LNCaP clone FGC (cell line): Measurements from ENCODE around the gene DTHD1.
A peak's percentile ranks its signal among the peaks of the same experiment; 100 is the strongest.

Source experiments
- DNase-seq: peaks from one replicate; pipeline ENCODE4 v3.0.0-alpha.2; 2011; ENCODE audit warnings: low read depth
- H3K4me3 ChIP-seq: 2 replicates; pipeline ENCODE4 v1.5.1; 2011; ENCODE audit warnings: mild to moderate bottlenecking, low read depth, low read length, control low read depth
- TF ChIP-seq, protein P1 (sequence below): IDR thresholded peaks from 2 replicates; pipeline ENCODE4 v1.5.1; 2012; ENCODE audit warnings: mild to moderate bottlenecking; ENCODE audit not compliant: control insufficient read depth, insufficient read depth; ENCODE audit errors: extremely low read depth

Gene DTHD1

DNA sequence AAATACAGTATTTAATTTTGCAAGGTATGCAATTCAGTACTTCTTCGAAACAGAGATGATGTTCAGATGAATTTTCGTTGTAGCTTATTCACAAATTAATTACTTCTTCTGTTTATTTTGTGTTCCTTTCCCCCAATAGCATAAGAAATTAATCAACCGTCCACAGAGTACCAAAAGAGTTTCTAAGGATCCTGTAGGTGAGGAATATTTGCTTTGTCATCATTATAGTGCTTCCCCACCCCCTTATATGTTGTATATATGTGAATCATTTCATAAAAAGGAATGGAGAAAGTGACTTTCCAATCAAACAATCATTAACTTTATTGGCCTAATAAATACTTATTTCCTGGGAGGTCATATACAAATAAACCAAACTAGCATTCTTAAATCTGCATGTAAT lies 57.6 kb downstream of the DTHD1 start:
- DNase-seq = peak; percentile 23
- TF ChIP-seq, protein P1, sequence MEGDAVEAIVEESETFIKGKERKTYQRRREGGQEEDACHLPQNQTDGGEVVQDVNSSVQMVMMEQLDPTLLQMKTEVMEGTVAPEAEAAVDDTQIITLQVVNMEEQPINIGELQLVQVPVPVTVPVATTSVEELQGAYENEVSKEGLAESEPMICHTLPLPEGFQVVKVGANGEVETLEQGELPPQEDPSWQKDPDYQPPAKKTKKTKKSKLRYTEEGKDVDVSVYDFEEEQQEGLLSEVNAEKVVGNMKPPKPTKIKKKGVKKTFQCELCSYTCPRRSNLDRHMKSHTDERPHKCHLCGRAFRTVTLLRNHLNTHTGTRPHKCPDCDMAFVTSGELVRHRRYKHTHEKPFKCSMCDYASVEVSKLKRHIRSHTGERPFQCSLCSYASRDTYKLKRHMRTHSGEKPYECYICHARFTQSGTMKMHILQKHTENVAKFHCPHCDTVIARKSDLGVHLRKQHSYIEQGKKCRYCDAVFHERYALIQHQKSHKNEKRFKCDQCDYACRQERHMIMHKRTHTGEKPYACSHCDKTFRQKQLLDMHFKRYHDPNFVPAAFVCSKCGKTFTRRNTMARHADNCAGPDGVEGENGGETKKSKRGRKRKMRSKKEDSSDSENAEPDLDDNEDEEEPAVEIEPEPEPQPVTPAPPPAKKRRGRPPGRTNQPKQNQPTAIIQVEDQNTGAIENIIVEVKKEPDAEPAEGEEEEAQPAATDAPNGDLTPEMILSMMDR = no peak
- H3K4me3 ChIP-seq = no peak overlapping the region

DNA sequence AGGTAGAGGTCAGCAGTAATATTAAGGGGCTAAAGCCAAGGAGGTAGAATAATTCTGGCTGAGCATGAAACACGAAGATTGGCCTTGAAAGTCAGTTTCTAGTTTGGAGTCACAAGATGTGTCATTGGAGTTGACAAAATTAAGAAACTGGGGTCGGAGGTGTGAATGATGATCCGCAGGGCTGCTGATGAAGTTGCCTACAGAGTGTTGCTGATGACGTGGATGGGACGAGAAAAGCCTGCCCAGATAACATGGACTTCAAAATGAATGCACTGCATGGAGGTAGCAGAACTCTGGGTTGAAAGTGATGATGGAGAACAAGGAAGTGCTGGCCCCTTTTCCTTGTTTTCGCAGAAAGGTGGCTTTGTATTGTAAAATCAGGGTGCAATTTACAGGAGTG lies 60.5 kb downstream of the DTHD1 start:
- DNase-seq = no peak
- TF ChIP-seq, protein P1 = no peak
- H3K4me3 ChIP-seq = no peak overlapping the region

DNA sequence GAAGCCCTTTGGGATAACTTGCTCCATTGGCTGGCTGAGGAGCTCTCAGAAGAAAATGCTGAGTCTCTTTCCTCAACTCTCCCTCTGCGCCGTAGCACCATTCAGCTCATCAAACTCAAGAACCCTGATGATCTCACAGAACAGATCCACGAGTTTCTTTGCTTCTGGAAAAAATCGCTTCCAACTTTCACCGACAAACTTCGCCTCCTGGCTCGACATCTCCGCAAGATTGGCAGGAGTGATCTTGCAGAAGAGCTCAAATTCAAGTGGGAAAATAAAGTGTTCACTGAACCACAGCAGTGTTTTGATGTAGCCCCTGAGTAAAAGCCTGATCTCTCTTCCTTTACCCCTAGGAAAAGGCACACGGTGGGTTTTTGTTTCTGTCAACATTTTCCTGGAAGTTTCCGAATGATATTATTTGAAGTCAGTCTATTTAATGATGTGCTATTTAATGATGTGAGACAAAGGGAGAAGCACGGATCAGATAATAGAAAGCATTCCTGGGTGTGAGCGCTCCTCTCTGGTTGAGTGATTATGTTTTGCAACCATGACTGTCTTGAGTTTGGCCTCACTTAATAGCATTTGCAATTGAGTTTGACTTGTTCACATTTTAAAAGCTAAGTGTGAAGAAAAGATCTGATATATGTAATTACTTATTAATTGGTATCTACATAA lies 62.2 kb downstream of the DTHD1 start:
- DNase-seq = no peak
- TF ChIP-seq, protein P1 = no peak
- no peak overlapping the region for H3K4me3 ChIP-seq

DNA sequence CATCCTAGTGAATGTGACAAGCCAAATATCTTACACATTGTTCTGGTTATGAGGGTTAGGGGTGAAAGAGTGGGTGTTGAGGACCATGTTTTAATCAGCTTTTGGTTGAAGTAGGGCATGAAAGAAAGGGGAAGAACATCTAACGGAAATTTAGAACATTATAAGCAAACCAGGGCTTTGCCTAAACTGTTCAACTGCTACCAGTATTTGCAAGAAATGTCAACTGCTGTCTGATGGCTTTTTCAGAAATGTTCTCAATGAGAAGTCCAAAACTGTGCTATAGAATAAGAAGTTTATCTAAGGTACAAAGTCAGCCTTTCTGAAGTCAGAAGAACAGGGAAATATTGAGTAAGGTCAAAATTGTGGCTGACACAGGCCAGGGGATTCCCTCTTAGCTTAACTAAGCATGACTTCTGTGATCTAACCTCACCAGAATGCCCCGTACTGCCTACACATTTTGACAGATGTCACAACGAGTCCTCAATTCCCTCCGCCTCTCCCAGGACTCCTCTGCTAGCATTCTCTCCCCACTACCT lies 67.1 kb downstream of the DTHD1 start:
- no peak overlapping the region for H3K4me3 ChIP-seq
- DNase-seq = no peak
- TF ChIP-seq, protein P1 = no peak

DNA sequence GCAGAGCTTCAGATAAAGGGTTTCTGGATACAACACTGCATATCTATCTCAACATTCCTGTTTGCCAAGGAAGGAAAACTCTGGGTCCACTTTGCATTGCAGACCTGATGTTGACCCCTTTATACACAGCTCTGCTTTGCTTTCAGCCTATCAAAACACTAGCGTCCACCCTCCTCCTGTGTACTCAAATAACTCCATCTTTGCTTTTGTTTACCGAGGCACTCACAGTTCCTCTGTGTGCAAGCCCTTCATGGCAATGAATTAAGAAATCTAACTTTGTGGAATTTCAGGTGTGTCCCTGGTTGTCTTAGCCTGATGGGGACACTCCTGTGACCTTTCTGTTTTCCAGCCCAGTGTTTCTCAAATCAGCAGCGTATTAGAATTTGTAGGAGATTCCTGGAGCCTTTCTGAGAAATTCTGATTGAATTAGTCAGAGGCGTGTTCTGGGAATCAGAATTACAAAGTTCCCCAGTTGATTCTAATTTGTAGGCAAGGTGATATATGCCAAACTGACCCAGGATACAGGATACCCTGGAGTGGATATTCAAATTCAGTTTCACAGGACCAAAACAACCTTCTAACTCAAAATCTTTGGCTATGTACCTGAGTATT lies 68.6 kb downstream of the DTHD1 start:
- no peak for DNase-seq
- H3K4me3 ChIP-seq = no peak overlapping the region
- TF ChIP-seq, protein P1 = no peak

DNA sequence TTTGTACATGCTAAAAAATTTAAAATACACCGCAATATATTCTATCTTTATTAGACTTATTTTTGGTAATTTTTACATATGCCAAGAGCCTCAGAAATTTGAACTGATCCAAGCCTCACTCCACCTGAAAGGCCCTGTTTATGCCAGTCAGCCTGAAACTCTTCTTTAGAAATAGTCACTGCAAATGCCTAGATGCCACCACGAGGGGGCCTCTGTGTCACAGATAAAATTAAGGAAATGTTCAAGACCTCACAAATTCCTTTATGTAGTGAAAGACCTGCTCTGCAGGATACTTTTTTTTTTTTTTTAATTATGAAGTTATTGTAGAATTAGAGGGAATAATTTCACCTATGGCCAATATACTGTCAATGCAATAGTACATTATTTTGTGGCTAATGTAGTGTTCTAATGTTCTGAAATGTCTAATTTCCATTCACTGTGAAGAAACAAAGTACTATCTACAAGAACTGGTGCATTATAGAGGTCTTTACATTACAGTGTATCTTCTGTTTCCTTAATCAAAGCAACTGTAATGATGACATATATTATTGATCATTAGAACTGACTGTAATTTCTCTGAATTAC lies 69.8 kb downstream of the DTHD1 start:
- DNase-seq = peak; percentile 28
- TF ChIP-seq, protein P1 = peak; percentile 74
- no peak overlapping the region for H3K4me3 ChIP-seq
